NCI-H1092 (cell line): ENCODE data around the gene YIF1A.
"Not testable (repeated sequence)": the region's sequence is repeated elsewhere in the genome, so short reads cannot be mapped to it uniquely, and the experiment has no call there.

ENCODE experiments used
- DNase-seq: peaks from one replicate; lab custom pipeline; 2025; lab: John Stamatoyannopoulos, UW

YIF1A gene

GRCh38 chr11:66311965-66312548 lies 23.1 kb upstream of the YIF1A start:
- peak; percentile 90 for DNase-seq

DNA sequence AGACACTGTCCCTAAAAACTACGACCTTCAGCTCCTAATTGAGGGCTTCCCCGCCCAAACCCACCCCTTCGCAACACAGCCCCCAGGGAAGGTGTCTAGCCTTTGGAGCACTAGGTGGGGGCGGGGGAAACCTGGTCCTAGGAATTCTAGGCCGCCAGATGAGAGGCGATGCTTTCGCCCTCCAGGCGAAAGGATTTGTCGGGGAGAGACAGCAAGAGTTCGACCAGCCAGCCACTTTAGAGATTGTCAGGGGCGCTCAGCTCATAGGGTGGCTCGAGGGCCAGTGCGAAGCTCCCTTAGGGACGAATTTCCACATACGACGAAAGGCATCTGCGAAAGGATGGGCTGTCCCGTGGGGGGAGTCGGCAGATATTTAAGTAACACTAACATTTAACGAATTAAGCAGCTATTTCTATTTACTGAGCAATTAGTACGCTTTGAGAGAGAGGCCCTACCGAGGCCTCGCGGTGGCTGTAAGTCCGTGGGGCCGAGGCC lies 22.6 kb upstream of the YIF1A start:
- DNase-seq: no peak

- DNase-seq: not testable (repeated sequence)
Observed at GRCh38 chr11:66310803-66311440, 22.0 kb upstream of the YIF1A start.

DNA sequence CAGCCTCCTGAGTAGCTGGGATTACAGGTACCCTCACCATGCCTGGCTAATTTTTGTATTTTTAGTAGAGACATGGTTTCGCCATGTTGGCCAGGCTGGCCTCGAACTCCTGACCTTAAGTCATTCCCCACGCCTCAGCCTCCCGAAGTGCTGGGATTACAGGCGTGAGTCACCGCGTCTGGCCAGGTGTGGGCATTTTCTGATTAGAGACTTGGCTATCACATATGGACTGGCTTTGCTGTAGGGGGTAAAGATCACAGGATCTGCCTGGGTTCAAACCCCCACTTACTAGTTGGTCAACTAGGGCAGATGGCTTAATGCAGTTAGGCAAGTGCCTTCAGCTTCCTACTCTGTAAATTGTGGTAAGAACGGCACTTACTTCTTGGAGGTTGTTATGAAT lies 21.4 kb upstream of the YIF1A start:
- no peak for DNase-seq

- no peak for DNase-seq
Observed at GRCh38 chr11:66309475-66309874, 20.5 kb upstream of the YIF1A start.

DNA sequence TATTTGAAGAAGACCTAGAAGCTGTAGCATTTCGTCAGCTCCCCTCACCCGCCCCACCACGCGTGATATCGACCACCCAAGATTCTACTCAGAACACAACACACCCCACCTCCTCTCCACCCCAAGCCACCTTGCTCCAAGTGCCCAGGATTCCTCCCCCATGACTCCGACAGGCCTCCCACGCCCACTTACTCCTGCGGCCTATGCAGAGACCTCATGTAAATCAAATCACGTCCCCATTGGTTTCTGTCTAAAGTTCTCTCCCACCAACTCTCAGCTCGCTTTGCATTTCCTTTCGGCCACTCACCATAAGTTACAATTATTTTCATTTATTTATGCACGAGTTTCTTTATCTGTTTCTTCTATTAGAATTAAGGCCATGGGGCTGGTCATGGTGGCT lies 13.7 kb upstream of the YIF1A start:
- no peak for DNase-seq

DNA sequence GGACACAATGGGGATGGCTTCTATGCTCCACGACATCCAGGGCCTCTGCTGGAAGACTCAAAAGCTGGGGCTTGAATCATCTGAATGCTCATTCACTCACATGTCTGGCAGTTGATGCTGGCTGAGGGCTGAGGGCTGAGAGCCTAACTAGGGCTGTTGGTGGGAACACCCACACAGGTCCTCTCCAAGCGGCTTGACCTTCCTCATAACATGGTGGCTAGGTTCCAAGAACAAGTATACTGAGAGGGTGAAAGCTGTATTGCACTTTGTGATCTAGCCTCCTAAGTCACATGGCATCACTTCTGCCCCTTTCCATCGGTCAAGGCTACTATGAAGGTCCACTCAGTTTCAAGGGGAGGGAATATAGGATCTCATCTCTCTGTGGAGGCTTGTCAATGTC lies 10.2 kb upstream of the YIF1A start:
- no peak for DNase-seq

GRCh38 chr11:66297610-66298009 lies 8.7 kb upstream of the YIF1A start:
- no peak for DNase-seq

GRCh38 chr11:66294626-66295620 lies 6.0 kb upstream of the YIF1A start:
- DNase-seq: no peak

- no peak for DNase-seq
Observed at GRCh38 chr11:66293777-66294625, 5.1 kb upstream of the YIF1A start.

- DNase-seq: no peak
Observed at GRCh38 chr11:66293352-66293751, 4.4 kb upstream of the YIF1A start.

- DNase-seq: no peak
Observed at GRCh38 chr11:66292543-66293332, 3.8 kb upstream of the YIF1A start.

DNA sequence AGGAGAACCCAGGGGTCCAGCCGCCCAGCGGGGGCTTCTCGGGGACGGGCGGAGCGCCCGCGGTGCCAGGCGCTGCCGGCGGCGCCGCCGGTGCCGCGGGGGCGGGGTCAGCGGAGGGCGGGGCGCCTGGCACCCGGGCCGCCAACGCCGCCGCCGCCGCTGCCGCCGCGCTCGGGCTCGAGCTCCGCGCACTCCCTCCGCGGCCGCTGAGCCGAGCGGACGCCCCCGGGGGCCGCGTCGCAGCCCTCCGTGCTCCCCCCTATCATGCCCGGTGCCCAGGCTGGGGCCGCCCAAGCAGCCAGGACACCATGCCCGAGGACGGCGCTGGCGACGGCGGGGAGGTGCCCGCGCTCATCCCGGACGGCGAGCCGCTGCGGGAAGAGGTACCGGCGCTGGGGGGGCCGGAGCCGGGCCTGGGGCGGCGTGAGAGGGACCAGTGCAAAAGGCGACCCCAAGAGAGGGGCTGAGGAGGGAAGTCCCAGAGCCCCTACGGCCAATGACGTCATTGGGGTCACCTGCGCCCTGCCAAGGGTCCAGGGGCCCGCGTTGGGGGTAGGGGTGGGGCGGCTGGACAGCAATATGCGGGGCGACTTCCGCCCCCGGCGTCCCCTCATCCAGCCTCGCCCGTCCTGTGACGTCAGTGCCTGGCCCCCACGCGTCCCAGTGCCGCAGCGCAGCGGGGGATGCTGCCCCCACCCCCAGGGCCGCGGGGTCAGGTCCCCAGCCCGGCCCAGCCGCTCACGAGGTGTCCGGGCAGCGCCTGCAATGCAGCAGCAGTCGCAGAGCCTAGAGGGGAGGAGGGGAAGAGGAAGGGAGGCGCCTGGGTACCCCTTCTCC lies 3.0 kb upstream of the YIF1A start, which contains the start of gene TMEM151A:
TMEM151A (plus strand) TSS at position 189 of the 837 bp plus-strand sequence; CDS start at position 309, 120 bp downstream.
- DNase-seq: peak; percentile 26

DNA sequence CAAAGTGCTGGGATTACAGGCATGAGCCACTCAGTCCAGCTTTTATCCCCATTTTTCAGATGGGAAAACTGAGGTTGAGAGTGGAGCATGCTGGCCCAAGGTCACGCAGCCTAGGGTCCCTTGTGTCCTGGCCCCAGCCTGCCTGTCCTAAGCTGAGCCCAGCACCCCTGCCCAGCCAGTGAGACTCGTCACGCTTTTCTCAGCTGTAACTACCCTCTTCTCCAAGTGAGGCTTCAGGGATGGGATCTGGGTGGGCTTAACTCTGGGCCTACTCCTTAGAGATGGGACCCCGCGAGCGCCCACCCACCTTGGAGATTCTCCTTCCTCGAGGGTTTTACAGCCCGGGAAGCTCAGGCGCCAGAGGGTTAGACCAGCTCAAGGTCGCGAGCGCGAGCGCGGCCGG lies 2.4 kb upstream of the YIF1A start:
- no peak for DNase-seq

- no peak for DNase-seq
Observed at GRCh38 chr11:66290330-66290621, 1.3 kb upstream of the YIF1A start.

GRCh38 chr11:66289548-66290329 lies 796 bp upstream of the YIF1A start:
- DNase-seq: no peak

GRCh38 chr11:66287889-66288670 lies 863 bp downstream of the YIF1A start:
- DNase-seq: no peak

DNA sequence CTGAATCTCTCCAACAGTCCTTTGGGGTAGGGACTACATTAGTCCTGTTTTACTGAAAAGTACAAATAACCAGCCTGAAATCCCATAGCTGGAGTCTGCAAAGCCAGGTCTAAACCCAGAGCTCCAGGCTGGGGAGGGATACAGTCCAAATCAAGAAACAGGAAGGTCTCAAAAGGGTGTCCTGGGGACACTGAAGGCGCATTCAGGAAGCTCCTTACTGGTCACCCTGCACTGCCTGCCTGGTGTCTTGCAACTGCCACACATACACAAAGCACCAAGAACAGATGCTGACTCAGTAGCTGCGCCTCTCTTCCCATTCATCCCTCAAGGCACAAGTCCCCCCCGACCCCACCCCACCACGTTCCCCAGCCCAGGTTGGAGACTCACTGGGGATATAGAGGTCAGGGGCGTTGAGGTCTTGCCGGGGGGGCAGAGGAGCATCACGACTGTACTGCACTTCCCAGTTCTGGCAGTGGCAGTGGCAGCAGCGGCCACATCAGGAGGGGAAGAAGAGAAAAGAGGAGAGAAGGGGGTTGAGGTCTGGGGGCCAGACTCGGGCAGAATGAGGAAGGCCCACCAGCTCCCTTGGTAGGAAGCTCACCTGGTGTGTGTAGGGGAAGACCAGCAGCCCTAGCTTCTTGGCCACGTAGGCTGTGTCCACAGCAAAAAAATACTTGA lies 1.6 kb downstream of the YIF1A start:
- DNase-seq: no peak
